Lower lobe of right lung (tissue), 2 donors: ENCODE data around the gene TMEM178A. TPM values are rescaled to one million over a fixed set of nuclear protein-coding genes. Genes with fewer than 3 reads are reported as not detected.

Source experiments
- ATAC-seq, 2 donors: fragments of 200-7000 bp; cut with Tn5 transposase; one replicate each; pipeline ENCODE4 v1.9.1; 2020 to 2022; ENCODE audit warnings: mild to moderate bottlenecking in 2 of 2, moderate library complexity in 2 of 2
- DNase-seq: peaks from one replicate; pipeline ENCODE4 v3.0.0-alpha.2; 2020
- H3K27ac ChIP-seq: fragments of 200-600 bp; one replicate; pipeline ENCODE4 v1.8.0; 2022
- H3K27me3 ChIP-seq: fragments of 200-600 bp; one replicate; pipeline ENCODE4 v1.8.0; 2022; ENCODE audit warnings: low read depth
- H3K36me3 ChIP-seq: fragments of 200-600 bp; one replicate; pipeline ENCODE4 v1.8.0; 2022; ENCODE audit warnings: mild to moderate bottlenecking
- H3K4me1 ChIP-seq: fragments of 200-600 bp; one replicate; pipeline ENCODE4 v1.8.0; 2022
- H3K4me3 ChIP-seq: fragments of 200-600 bp; one replicate; pipeline ENCODE4 v1.8.0; 2022; ENCODE audit warnings: mild to moderate bottlenecking
- H3K9me3 ChIP-seq: fragments of 200-600 bp; one replicate; pipeline ENCODE4 v1.8.0; 2022
- CTCF ChIP-seq: fragments of 200-600 bp; IDR thresholded peaks from one replicate; pipeline ENCODE4 v1.8.0; 2022; ENCODE audit warnings: antibody characterized with exemption, mild to moderate bottlenecking
- intact Hi-C: fragments of 100-400 bp; cut with DNase I; formaldehyde crosslinking; loops from one replicate; pipeline ENCODE4 v1.11.0; 2022
- total RNA-seq: library from RNA; stranded (reverse); fragmentation: NEBNext Ultra II Directional; extraction: Animal tissue kit (Norgen Biotek cat#: 25700); gene quantifications from one replicate; pipeline ENCODE4 v1.2.1, GENCODE V29; 2021
- donor health status: DM: no; HTN: yes; CAD: no; lungs with severe emphysema.

Gene TMEM178A
- total RNA-seq, 1 donor from 2014 or later = 3.2 TPM

GRCh38 chr2:39668576-39669080 lies 2.9 kb downstream of the TMEM178A start:
- no peak for TF ChIP-seq CTCF
- no peak overlapping the region for H3K4me3 ChIP-seq
- DNase-seq (no peak), ATAC-seq (no peak)
- H3K4me1 ChIP-seq = peaks cover 6% of the 10 kb centered on the region
- no peak overlapping the region for H3K27ac ChIP-seq
- H3K36me3 ChIP-seq = no peaks in the 10 kb centered on the region
- H3K27me3 ChIP-seq = peaks cover 23% of the 10 kb centered on the region
- intact Hi-C loops = no loop called here
- no peaks in the 10 kb centered on the region for H3K9me3 ChIP-seq

- no peaks in the 10 kb centered on the region for H3K9me3 ChIP-seq
- H3K4me1 ChIP-seq = peaks cover 4% of the 10 kb centered on the region
- ATAC-seq (no peak), DNase-seq (no peak)
- H3K36me3 ChIP-seq = no peaks in the 10 kb centered on the region
- H3K27ac ChIP-seq = no peak overlapping the region
- intact Hi-C loops = no loop called here
- H3K4me3 ChIP-seq = no peak overlapping the region
- TF ChIP-seq CTCF = no peak
- peaks cover 20% of the 10 kb centered on the region for H3K27me3 ChIP-seq
These were observed 5.9 kb downstream of the TMEM178A start for GRCh38 chr2:39671604-39672003.

- ATAC-seq = no peak
- intact Hi-C loops = no loop called here
- DNase-seq = no peak
- Histone ChIP-seq H3K36me3 (no peaks in the 10 kb centered on the region), H3K4me1 (no peaks in the 10 kb centered on the region), H3K27me3 (peaks cover 6% of the 10 kb centered on the region), H3K9me3 (no peaks in the 10 kb centered on the region), H3K27ac (no peak overlapping the region), H3K4me3 (no peak overlapping the region)
- TF ChIP-seq CTCF = no peak
These were observed 7.3 kb downstream of the TMEM178A start for GRCh38 chr2:39673018-39673417.

GRCh38 chr2:39676342-39676741 lies 10.6 kb downstream of the TMEM178A start:
- Histone ChIP-seq H3K4me3 (no peak overlapping the region), H3K27ac (no peak overlapping the region), H3K27me3 (no peaks in the 10 kb centered on the region), H3K36me3 (no peaks in the 10 kb centered on the region), H3K9me3 (no peaks in the 10 kb centered on the region), H3K4me1 (no peaks in the 10 kb centered on the region)
- no peak for TF ChIP-seq CTCF
- ATAC-seq = no peak
- no peak for DNase-seq
- intact Hi-C loops = no loop called here

- TF ChIP-seq CTCF = no peak
- no peaks in the 10 kb centered on the region for H3K36me3 ChIP-seq
- DNase-seq = no peak
- intact Hi-C loops = no loop called here
- no peak overlapping the region for H3K4me3 ChIP-seq
- H3K27me3 ChIP-seq = no peaks in the 10 kb centered on the region
- H3K4me1 ChIP-seq = no peaks in the 10 kb centered on the region
- H3K9me3 ChIP-seq = no peaks in the 10 kb centered on the region
- no peak for ATAC-seq
- H3K27ac ChIP-seq = no peak overlapping the region
These were observed 12.5 kb downstream of the TMEM178A start for GRCh38 chr2:39678170-39678569.

- Histone ChIP-seq H3K4me1 (no peaks in the 10 kb centered on the region), H3K4me3 (no peak overlapping the region), H3K36me3 (no peaks in the 10 kb centered on the region), H3K9me3 (no peaks in the 10 kb centered on the region), H3K27me3 (no peaks in the 10 kb centered on the region), H3K27ac (no peak overlapping the region)
- intact Hi-C loops = no loop called here
- no peak for TF ChIP-seq CTCF
- ATAC-seq (peak; percentile 91 to 96), DNase-seq (peak; percentile 45)
These were observed 14.1 kb downstream of the TMEM178A start for GRCh38 chr2:39679805-39680204.
